Activated CD4-positive, alpha-beta T cell treated with anti-CD3 and anti-CD28 coated beads for 36 hours (primary cell): ENCODE data around the gene SPTBN1. TPM values are rescaled to one million over a fixed set of nuclear protein-coding genes. Genes with fewer than 3 reads are reported as not detected.

Source experiments
- ATAC-seq: fragments of 200-7000 bp; cut with Tn5 transposase; one replicate; pipeline ENCODE4 v1.10.0; 2021; ENCODE audit warnings: mild to moderate bottlenecking, moderate library complexity
- CTCF ChIA-PET: fragments of 350-600 bp; sonication (Branson Sonifier 250); formaldehyde crosslinking; loops from one replicate; lab custom pipeline; 2021; ENCODE audit warnings: antibody characterized with exemption; lab: Charles Lee
- POLR2A ChIA-PET: fragments of 350-600 bp; sonication (Branson Sonifier 250); formaldehyde crosslinking; loops from one replicate; lab custom pipeline; 2021; ENCODE audit warnings: antibody characterized with exemption, inconsistent platforms; lab: Charles Lee
- DNase-seq: peaks from one replicate; pipeline ENCODE4 v3.0.0-alpha.2; 2020
- H3K27ac Mint-ChIP-seq: one replicate; pipeline ENCODE4 v1.8.0; 2021; ENCODE audit warnings: mixed read lengths
- H3K27me3 Mint-ChIP-seq: one replicate; pipeline ENCODE4 v1.8.0; 2021; ENCODE audit warnings: mixed read lengths
- H3K36me3 Mint-ChIP-seq: one replicate; pipeline ENCODE4 v1.8.0; 2021; ENCODE audit warnings: low read depth, mixed read lengths
- H3K4me1 Mint-ChIP-seq: one replicate; pipeline ENCODE4 v1.8.0; 2021; ENCODE audit warnings: mixed read lengths
- H3K4me3 Mint-ChIP-seq: one replicate; pipeline ENCODE4 v1.8.0; 2021; ENCODE audit warnings: mild to moderate bottlenecking, moderate library complexity, mixed read lengths
- H3K9me3 Mint-ChIP-seq: one replicate; pipeline ENCODE4 v1.8.0; 2021; ENCODE audit warnings: low read depth, mixed read lengths
- intact Hi-C, 2 experiments: fragments of 100-400 bp; cut with DNase I in 1 of 2; cut with micrococcal nuclease in 1 of 2; formaldehyde crosslinking; loops; one replicate each; pipeline versions ENCODE4 v1.14.2 to v1.15.1; 2022 to 2024; cut with DNase I, micrococcal nuclease
- total RNA-seq, 2 experiments: library from RNA; stranded (reverse); gene quantifications; one replicate each; pipeline ENCODE4 v1.2.3, GENCODE V29; 2021

SPTBN1 gene
- total RNA-seq, 2 experiments from 2014 or later = 76.6 to 86.8 TPM

- no peaks in the 10 kb centered on the region for H3K36me3 Mint-ChIP-seq
- POLR2A ChIA-PET = no interaction called here
- H3K27me3 Mint-ChIP-seq = peaks cover 54% of the 10 kb centered on the region
- peak; percentile 33 for DNase-seq
- H3K27ac Mint-ChIP-seq = no peak overlapping the region
- no peaks in the 10 kb centered on the region for H3K9me3 Mint-ChIP-seq
- H3K4me3 Mint-ChIP-seq = peak overlapping the region; percentile 72
- intact Hi-C loops = loop anchor here in 1 of 2 experiments (5.0 kb wide), 2 partner anchors 246 to 266 kb away; partner anchors contain the start of gene EML6
- CTCF ChIA-PET = no interaction called here
- peaks cover 12% of the 10 kb centered on the region for H3K4me1 Mint-ChIP-seq
- ATAC-seq = peak; percentile 45
Observed at GRCh38 chr2:54456612-54457322, 640 bp downstream of the SPTBN1 start.

- intact Hi-C loops = loop anchor here in 1 of 2 experiments (5.0 kb wide), 2 partner anchors 245 to 265 kb away; partner anchors contain the start of gene EML6
- DNase-seq = peak; percentile 47
- Mint-ChIP-seq H3K9me3 (no peaks in the 10 kb centered on the region), H3K4me1 (peaks cover 12% of the 10 kb centered on the region), H3K36me3 (no peaks in the 10 kb centered on the region), H3K27me3 (peaks cover 54% of the 10 kb centered on the region), H3K4me3 (peak overlapping the region; percentile 72), H3K27ac (no peak overlapping the region)
- POLR2A ChIA-PET = no interaction called here
- CTCF ChIA-PET = interaction anchor here (0.6 to 1.0 kb wide), 3 partner anchors 46 to 208 kb away, joined by 3 read pairs; no protein-coding TSS in a partner anchor
- peak; percentile 34 for ATAC-seq
Observed at GRCh38 chr2:54457323-54458023, 1.3 kb downstream of the SPTBN1 start.

GRCh38 chr2:54459037-54459441 is 2.9 kb downstream of the SPTBN1 start:
- intact Hi-C loops = loop anchor here in 1 of 2 experiments (5.0 kb wide), 2 partner anchors 243 to 263 kb away; partner anchors contain the start of gene EML6
- Mint-ChIP-seq H3K27ac (no peak overlapping the region), H3K9me3 (no peaks in the 10 kb centered on the region), H3K36me3 (no peaks in the 10 kb centered on the region), H3K27me3 (peaks cover 60% of the 10 kb centered on the region), H3K4me3 (no peak overlapping the region), H3K4me1 (peaks cover 12% of the 10 kb centered on the region)
- DNase-seq = no peak
- ChIA-PET CTCF (no interaction called here), POLR2A (no interaction called here)
- ATAC-seq = peak; percentile 24

- ATAC-seq = no peak
- Mint-ChIP-seq H3K9me3 (no peaks in the 10 kb centered on the region), H3K27me3 (peaks cover 49% of the 10 kb centered on the region), H3K4me1 (peaks cover 6% of the 10 kb centered on the region), H3K4me3 (no peak overlapping the region), H3K27ac (no peak overlapping the region), H3K36me3 (no peaks in the 10 kb centered on the region)
- ChIA-PET CTCF (no interaction called here), POLR2A (no interaction called here)
- intact Hi-C loops = no loop called here
- no peak for DNase-seq
Observed at GRCh38 chr2:54461261-54461660, 5.1 kb downstream of the SPTBN1 start.

- Mint-ChIP-seq H3K9me3 (no peaks in the 10 kb centered on the region), H3K4me3 (no peak overlapping the region), H3K4me1 (no peaks in the 10 kb centered on the region), H3K27me3 (peaks cover 34% of the 10 kb centered on the region), H3K36me3 (no peaks in the 10 kb centered on the region), H3K27ac (no peak overlapping the region)
- intact Hi-C loops = no loop called here
- CTCF ChIA-PET = no interaction called here
- no peak for ATAC-seq
- DNase-seq = no peak
- POLR2A ChIA-PET = no interaction called here
Observed at GRCh38 chr2:54464341-54464740, 8.2 kb downstream of the SPTBN1 start.

GRCh38 chr2:54465143-54465542 is 9.0 kb downstream of the SPTBN1 start:
- ChIA-PET POLR2A (no interaction called here), CTCF (interaction anchor here (1.4 kb wide), 1 partner anchor 57 kb away, joined by 3 read pairs; no protein-coding TSS in a partner anchor)
- Mint-ChIP-seq H3K27me3 (peaks cover 28% of the 10 kb centered on the region), H3K27ac (no peak overlapping the region), H3K9me3 (no peaks in the 10 kb centered on the region), H3K36me3 (no peaks in the 10 kb centered on the region), H3K4me3 (no peak overlapping the region), H3K4me1 (no peaks in the 10 kb centered on the region)
- DNase-seq (no peak), ATAC-seq (no peak)
- intact Hi-C loops = no loop called here

- Mint-ChIP-seq H3K27ac (no peak overlapping the region), H3K36me3 (no peaks in the 10 kb centered on the region)
Observed at GRCh38 chr2:54466870-54467269, 10.7 kb downstream of the SPTBN1 start.

GRCh38 chr2:54468673-54469072 is 12.5 kb downstream of the SPTBN1 start:
- POLR2A ChIA-PET = no interaction called here

More at GRCh38 chr2:54466870-54467269, 10.7 kb downstream of the SPTBN1 start:
- no peak overlapping the region for H3K4me3 Mint-ChIP-seq
- ChIA-PET CTCF (interaction anchor here (0.6 kb wide), 1 partner anchor 41 kb away, joined by 4 read pairs; no protein-coding TSS in a partner anchor), POLR2A (no interaction called here)
- intact Hi-C loops = no loop called here
- H3K9me3 Mint-ChIP-seq = no peaks in the 10 kb centered on the region
- DNase-seq (no peak), ATAC-seq (no peak)
- no peaks in the 10 kb centered on the region for H3K4me1 Mint-ChIP-seq
- peaks cover 15% of the 10 kb centered on the region for H3K27me3 Mint-ChIP-seq

GRCh38 chr2:54469484-54470053 is 13.4 kb downstream of the SPTBN1 start:
- intact Hi-C loops = no loop called here
- DNase-seq (no peak), ATAC-seq (no peak)
- Mint-ChIP-seq H3K27me3 (peaks cover 3% of the 10 kb centered on the region), H3K9me3 (no peaks in the 10 kb centered on the region), H3K36me3 (no peaks in the 10 kb centered on the region), H3K4me3 (no peak overlapping the region), H3K27ac (no peak overlapping the region), H3K4me1 (no peaks in the 10 kb centered on the region)
- ChIA-PET POLR2A (no interaction called here), CTCF (interaction anchor here (0.5 to 0.7 kb wide), 2 partner anchors 253 to 264 kb away, joined by 3 to 5 read pairs; no protein-coding TSS in a partner anchor)

More at GRCh38 chr2:54468673-54469072, 12.5 kb downstream of the SPTBN1 start:
- DNase-seq (no peak), ATAC-seq (no peak)
- H3K4me1 Mint-ChIP-seq = no peaks in the 10 kb centered on the region
- H3K4me3 Mint-ChIP-seq = no peak overlapping the region
- intact Hi-C loops = no loop called here
- peaks cover 7% of the 10 kb centered on the region for H3K27me3 Mint-ChIP-seq
- CTCF ChIA-PET = interaction anchor here (0.5 kb wide), 1 partner anchor 263 kb away, joined by 5 read pairs; no protein-coding TSS in a partner anchor
- no peak overlapping the region for H3K27ac Mint-ChIP-seq
- H3K36me3 Mint-ChIP-seq = no peaks in the 10 kb centered on the region
- H3K9me3 Mint-ChIP-seq = no peaks in the 10 kb centered on the region

- POLR2A ChIA-PET = no interaction called here
- CTCF ChIA-PET = interaction anchor here (0.7 kb wide), 1 partner anchor 163 kb away, joined by 4 read pairs; no protein-coding TSS in a partner anchor
- no peak overlapping the region for H3K27ac Mint-ChIP-seq
- no peaks in the 10 kb centered on the region for H3K4me1 Mint-ChIP-seq
- H3K4me3 Mint-ChIP-seq = no peak overlapping the region
- peaks cover 3% of the 10 kb centered on the region for H3K27me3 Mint-ChIP-seq
- ATAC-seq (no peak), DNase-seq (no peak)
- no peaks in the 10 kb centered on the region for H3K36me3 Mint-ChIP-seq
- H3K9me3 Mint-ChIP-seq = no peaks in the 10 kb centered on the region
- intact Hi-C loops = no loop called here
Observed at GRCh38 chr2:54470266-54470938, 14.3 kb downstream of the SPTBN1 start.

- H3K9me3 Mint-ChIP-seq = no peaks in the 10 kb centered on the region
- no peak overlapping the region for H3K27ac Mint-ChIP-seq
- no peak for ATAC-seq
- no peaks in the 10 kb centered on the region for H3K4me1 Mint-ChIP-seq
- H3K27me3 Mint-ChIP-seq = peaks cover 3% of the 10 kb centered on the region
- no peaks in the 10 kb centered on the region for H3K36me3 Mint-ChIP-seq
- no peak overlapping the region for H3K4me3 Mint-ChIP-seq
- ChIA-PET CTCF (interaction anchor here (0.7 to 0.8 kb wide), 2 partner anchors 162 to 233 kb away, joined by 3 to 4 read pairs; no protein-coding TSS in a partner anchor), POLR2A (no interaction called here)
- no peak for DNase-seq
- intact Hi-C loops = no loop called here
Observed at GRCh38 chr2:54471221-54471711, 15.1 kb downstream of the SPTBN1 start.
